GM20000 (cell line): ENCODE results near the gene CRHR1.

ENCODE experiments used
- DNase-seq: peaks from one replicate; pipeline ENCODE4 v3.0.0; 2012; ENCODE audit warnings: low spot score
- TF ChIP-seq, protein P1 (sequence below): IDR thresholded peaks from 2 replicates; pipeline ENCODE4 v1.5.1; 2012; ENCODE audit warnings: mild to moderate bottlenecking, control low read depth; ENCODE audit errors: extremely low read depth, missing control alignments

Gene CRHR1

DNA sequence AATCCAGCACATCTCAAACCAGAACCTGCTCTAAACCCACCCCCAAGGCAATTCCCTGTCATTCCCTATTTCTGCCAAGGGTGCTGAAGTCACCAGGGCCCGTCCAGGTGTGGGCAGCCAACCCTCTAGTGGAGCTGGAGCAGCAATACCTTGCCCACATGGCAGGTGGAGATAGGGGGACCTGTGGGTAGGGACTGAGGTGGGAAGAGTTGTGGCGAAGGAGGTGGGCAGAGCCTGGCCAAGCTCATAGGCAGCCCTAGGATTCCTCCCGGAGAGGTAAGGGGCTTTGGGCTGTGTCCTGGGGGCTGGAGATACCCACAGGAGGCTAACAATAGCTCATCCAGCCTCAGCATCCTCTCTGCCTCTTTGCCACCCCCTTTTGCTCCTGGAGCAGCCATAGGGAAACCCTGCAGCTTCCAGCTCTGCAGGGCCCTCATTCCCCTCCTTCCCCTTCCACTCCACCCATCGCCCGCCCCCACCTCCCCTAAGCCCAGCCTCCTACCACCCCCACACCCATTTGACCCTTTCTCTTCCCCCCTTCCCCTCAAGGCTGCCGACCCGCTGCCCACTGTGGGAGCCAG, 30.4 kb upstream of the CRHR1 start:
- no peak for DNase-seq
- TF ChIP-seq, protein P1, sequence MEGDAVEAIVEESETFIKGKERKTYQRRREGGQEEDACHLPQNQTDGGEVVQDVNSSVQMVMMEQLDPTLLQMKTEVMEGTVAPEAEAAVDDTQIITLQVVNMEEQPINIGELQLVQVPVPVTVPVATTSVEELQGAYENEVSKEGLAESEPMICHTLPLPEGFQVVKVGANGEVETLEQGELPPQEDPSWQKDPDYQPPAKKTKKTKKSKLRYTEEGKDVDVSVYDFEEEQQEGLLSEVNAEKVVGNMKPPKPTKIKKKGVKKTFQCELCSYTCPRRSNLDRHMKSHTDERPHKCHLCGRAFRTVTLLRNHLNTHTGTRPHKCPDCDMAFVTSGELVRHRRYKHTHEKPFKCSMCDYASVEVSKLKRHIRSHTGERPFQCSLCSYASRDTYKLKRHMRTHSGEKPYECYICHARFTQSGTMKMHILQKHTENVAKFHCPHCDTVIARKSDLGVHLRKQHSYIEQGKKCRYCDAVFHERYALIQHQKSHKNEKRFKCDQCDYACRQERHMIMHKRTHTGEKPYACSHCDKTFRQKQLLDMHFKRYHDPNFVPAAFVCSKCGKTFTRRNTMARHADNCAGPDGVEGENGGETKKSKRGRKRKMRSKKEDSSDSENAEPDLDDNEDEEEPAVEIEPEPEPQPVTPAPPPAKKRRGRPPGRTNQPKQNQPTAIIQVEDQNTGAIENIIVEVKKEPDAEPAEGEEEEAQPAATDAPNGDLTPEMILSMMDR: no peak

DNA sequence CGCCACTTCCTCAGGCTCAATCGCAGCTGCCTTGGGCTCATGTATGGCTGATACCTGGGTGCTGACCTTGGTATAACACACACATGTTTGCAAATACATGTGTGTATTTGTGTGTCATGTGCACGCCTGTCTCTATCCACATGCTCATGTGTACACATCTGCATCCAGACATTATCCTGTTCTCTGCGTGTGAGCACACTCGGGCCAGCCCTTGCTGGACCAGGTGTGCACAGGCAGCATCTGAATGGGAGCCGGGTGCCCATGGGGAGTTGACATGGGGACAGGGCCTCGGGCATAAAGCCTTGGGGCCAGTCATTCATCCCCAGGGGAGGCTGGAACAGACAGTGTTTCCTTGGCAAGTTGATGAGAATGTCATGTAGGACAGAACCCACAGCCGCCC, 29.1 kb upstream of the CRHR1 start:
- DNase-seq: no peak
- TF ChIP-seq, protein P1: no peak

DNA sequence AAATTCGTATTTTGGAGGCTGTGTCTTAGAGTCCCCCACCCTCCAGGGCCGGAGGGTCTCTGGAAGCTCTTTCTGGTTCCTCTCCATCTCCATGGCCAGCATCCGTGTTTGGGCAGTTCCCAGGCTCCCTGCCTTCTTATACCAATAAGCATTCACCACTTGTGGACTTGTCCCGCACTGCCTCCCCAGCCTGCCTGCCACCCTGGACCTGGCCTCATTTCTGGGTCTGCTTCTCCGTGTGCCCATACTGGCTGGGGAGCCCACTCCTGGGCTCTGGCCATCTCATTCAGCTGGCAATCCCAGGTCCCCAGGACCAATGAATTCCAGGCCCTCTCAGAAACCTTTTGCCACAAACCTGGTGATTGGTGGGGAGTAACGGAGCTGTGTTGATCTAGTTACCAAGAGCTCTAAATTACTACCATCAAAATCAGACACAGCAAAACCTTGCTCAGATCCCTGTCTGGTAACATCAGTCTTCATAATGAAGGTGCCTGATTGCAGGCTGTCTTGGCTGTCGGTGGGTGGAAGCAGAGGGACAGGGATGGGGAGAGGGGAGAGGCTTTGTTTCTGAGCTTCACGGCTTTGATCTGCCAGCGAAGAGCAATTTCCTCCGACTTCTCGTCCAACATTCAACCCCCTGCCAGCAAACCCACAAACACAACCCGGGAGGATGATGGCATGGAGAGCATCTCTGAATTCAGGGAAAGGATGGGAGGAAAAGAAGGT, 27.7 kb upstream of the CRHR1 start:
- TF ChIP-seq, protein P1: no peak
- DNase-seq: no peak

DNA sequence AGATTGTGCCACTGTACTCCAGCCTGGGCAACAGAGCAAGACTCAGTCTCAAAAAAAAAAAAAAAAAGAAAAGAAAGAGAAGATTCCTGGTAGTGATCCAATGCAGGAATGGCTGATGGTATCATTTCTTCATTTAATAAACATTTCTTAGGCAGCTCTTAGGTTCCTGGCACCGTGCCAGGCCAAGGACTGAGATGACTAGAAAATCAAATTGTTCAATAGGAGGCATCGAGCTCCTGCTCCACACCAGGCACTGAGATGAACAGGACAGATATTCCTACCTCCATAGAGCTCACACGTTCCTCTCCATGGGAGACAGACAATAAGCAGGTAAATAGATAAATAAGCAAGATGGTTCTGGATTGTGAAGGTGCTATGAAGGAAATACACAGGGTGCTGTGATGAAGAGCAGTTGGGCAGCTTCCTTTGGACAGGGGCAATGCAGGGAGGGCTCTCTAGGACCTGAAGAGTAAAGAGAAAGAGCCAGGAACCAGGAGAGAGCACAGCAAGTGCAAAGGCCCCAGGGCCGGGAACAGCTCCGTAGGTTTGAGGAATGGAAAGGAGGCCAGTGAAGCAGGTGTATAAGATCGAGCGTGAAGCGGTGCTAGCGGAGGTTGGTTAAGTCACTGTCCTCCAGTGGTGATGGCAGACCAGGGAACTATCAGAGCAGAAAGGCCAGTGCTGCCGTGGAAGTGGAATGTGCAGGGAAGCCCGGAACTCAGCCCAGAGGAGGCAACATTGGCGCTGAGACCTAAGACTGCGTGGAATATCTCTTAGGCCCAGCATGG, 26.5 kb upstream of the CRHR1 start:
- DNase-seq: no peak
- TF ChIP-seq, protein P1: no peak

DNA sequence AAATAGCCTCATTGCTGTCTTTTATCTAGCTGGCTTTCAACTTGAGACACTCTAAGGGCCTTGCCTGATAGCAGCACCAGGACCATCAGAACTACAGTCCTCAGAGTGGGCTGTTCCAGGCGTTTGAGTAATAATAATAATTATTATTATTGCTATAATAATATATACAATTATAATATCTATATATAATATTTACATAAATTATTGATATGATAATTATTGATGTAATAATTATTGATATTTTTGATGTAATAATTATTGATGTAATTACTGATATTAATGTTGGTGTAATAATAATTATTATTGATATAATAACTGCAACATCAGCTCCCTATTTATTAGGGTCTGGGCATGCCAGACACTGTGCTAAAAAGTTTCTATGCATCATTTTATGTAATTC, 25.6 kb upstream of the CRHR1 start:
- TF ChIP-seq, protein P1: no peak

DNA sequence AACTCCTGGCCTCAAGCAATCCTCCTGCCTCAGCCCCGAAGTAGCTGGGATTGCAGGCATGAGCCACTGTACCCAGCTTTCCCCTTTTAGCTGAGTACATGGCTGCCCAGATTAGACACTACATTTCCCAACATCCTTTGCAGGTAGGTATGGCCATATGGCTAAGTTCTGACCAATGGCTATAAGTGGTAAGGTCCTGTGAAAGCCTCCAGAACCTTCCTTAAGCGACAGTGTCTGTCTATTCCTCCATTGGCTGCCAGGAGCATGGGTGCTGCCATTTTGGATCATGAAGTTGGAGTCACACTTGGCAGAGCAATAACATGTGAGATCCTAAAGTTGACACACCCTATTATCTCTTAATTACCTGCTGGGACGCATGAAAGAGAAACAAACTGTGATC, 24.4 kb upstream of the CRHR1 start:
- DNase-seq: no peak

More for the DNA sequence above, 25.6 kb upstream of the CRHR1 start:
- DNase-seq: no peak

More for the DNA sequence above, 24.4 kb upstream of the CRHR1 start:
- TF ChIP-seq, protein P1: no peak
